Mammary epithelial cell (primary cell): ENCODE data around the gene CRHBP.

Source experiments
- CTCF ChIP-seq, 2 donors: IDR thresholded peaks in 1 of 2; conservative IDR thresholded peaks in 1 of 2; 2 replicates each; pipeline ENCODE4 v1.5.1; 2011 to 2012; ENCODE audit warnings: inconsistent platforms in 2 of 2, low read length in 2 of 2, mild to moderate bottlenecking in 2 of 2, control low read depth in 1 of 2, low read depth in 1 of 2; ENCODE audit not compliant: insufficient read depth in 1 of 2; ENCODE audit errors: extremely low read depth in 1 of 2
- EZH2 ChIP-seq: IDR thresholded peaks from 2 replicates; pipeline ENCODE4 v1.6.1; 2012; ENCODE audit warnings: low read length, inconsistent platforms, borderline replicate concordance

GRCh38 chr5:76978869-76979268 is 26.0 kb downstream of the CRHBP start:
- TF ChIP-seq CTCF (conservative IDR thresholded peaks at IDR 0.05 in 1 of 2, IDR thresholded peaks at IDR 0.05 in 1 of 2; ENCODE audit: extremely low read depth in 1 of 2, insufficient read depth in 1 of 2, low read depth in 1 of 2, low read length in 2 of 2) (no peak), EZH2 (no peak)
